HUES48 (cell line): ENCODE data around the gene KIF3C.
"Not testable (repeated sequence)": the region's sequence is repeated elsewhere in the genome, so short reads cannot be mapped to it uniquely, and the experiment has no call there.

Experiments used
- H3K27ac ChIP-seq: one replicate; pipeline ENCODE4 v1.7.0; 2013; ENCODE audit warnings: low read depth, low read length, inconsistent platforms
- H3K27me3 ChIP-seq: 2 replicates; pipeline ENCODE4 v1.6.1; 2013; ENCODE audit warnings: mild to moderate bottlenecking, low read length; ENCODE audit not compliant: control insufficient read depth, insufficient read depth
- H3K36me3 ChIP-seq: 2 replicates; pipeline ENCODE4 v1.6.1; 2013; ENCODE audit warnings: low read length; ENCODE audit not compliant: control insufficient read depth, insufficient read depth
- H3K4me1 ChIP-seq: 2 replicates; pipeline ENCODE4 v1.6.1; 2013; ENCODE audit warnings: mild to moderate bottlenecking, low read length; ENCODE audit not compliant: control insufficient read depth, insufficient read depth
- H3K4me3 ChIP-seq: 2 replicates; pipeline ENCODE4 v1.5.1; 2013; ENCODE audit warnings: mild to moderate bottlenecking, low read depth, low read length
- H3K9ac ChIP-seq: 2 replicates; pipeline ENCODE4 v1.6.1; 2013; ENCODE audit warnings: mild to moderate bottlenecking, low read depth, low read length, moderate library complexity
- H3K9me3 ChIP-seq: 2 replicates; pipeline ENCODE4 v1.6.1; 2013; ENCODE audit warnings: low read length; ENCODE audit not compliant: control insufficient read depth, insufficient read depth

Gene KIF3C

GRCh38 chr2:25998816-25999383 is 16.6 kb upstream of the KIF3C start:
- not testable (repeated sequence) for H3K4me3 ChIP-seq, H3K9me3 ChIP-seq, H3K27me3 ChIP-seq, H3K27ac ChIP-seq, H3K4me1 ChIP-seq, H3K36me3 ChIP-seq, H3K9ac ChIP-seq

GRCh38 chr2:25996844-25997243 is 14.5 kb upstream of the KIF3C start:
- Histone ChIP-seq H3K27ac (no peak overlapping the region), H3K9ac (no peak overlapping the region), H3K36me3 (no peaks in the 10 kb centered on the region), H3K9me3 (no peaks in the 10 kb centered on the region), H3K4me1 (0 out of 2 replicates have a peak, but pooled peaks cover 4% of the 10 kb centered on the region), H3K27me3 (no peaks in the 10 kb centered on the region), H3K4me3 (no peak overlapping the region)

GRCh38 chr2:25994509-25994908 is 12.2 kb upstream of the KIF3C start:
- Histone ChIP-seq H3K9ac (no peak overlapping the region), H3K4me3 (no peak overlapping the region), H3K9me3 (no peaks in the 10 kb centered on the region), H3K27me3 (no peaks in the 10 kb centered on the region), H3K27ac (no peak overlapping the region), H3K4me1 (0 out of 2 replicates have a peak, but pooled peaks cover 4% of the 10 kb centered on the region), H3K36me3 (no peaks in the 10 kb centered on the region)

GRCh38 chr2:25993049-25993448 is 10.8 kb upstream of the KIF3C start:
- no peak overlapping the region for H3K27ac ChIP-seq
- H3K9ac ChIP-seq, result no peak overlapping the region
- H3K36me3 ChIP-seq, result no peaks in the 10 kb centered on the region
- no peaks in the 10 kb centered on the region for H3K9me3 ChIP-seq
- H3K4me1 ChIP-seq, result 0 out of 2 replicates have a peak, but pooled peaks cover 4% of the 10 kb centered on the region
- no peak overlapping the region for H3K4me3 ChIP-seq
- no peaks in the 10 kb centered on the region for H3K27me3 ChIP-seq

- Histone ChIP-seq H3K9ac (no peak overlapping the region), H3K4me3 (no peak overlapping the region), H3K9me3 (no peaks in the 10 kb centered on the region), H3K27me3 (no peaks in the 10 kb centered on the region), H3K4me1 (0 out of 2 replicates have a peak, but pooled peaks cover under 1% of the 10 kb centered on the region), H3K36me3 (no peaks in the 10 kb centered on the region), H3K27ac (no peak overlapping the region)
Observed at GRCh38 chr2:25992556-25992955, 10.3 kb upstream of the KIF3C start.

GRCh38 chr2:25991965-25992364 is 9.7 kb upstream of the KIF3C start:
- Histone ChIP-seq H3K36me3 (no peaks in the 10 kb centered on the region), H3K27me3 (no peaks in the 10 kb centered on the region), H3K4me3 (no peak overlapping the region), H3K27ac (no peak overlapping the region), H3K9me3 (no peaks in the 10 kb centered on the region), H3K9ac (no peak overlapping the region), H3K4me1 (no peaks in the 10 kb centered on the region)

GRCh38 chr2:25989154-25989553 is 6.9 kb upstream of the KIF3C start:
- no peak overlapping the region for H3K9ac ChIP-seq
- no peaks in the 10 kb centered on the region for H3K4me1 ChIP-seq
- no peaks in the 10 kb centered on the region for H3K9me3 ChIP-seq
- no peak overlapping the region for H3K4me3 ChIP-seq
- no peaks in the 10 kb centered on the region for H3K36me3 ChIP-seq
- no peak overlapping the region for H3K27ac ChIP-seq
- no peaks in the 10 kb centered on the region for H3K27me3 ChIP-seq

GRCh38 chr2:25988134-25988533 is 5.8 kb upstream of the KIF3C start:
- Histone ChIP-seq H3K27me3 (no peaks in the 10 kb centered on the region), H3K27ac (no peak overlapping the region), H3K9ac (no peak overlapping the region), H3K9me3 (no peaks in the 10 kb centered on the region), H3K4me1 (peaks cover 5% of the 10 kb centered on the region), H3K36me3 (no peaks in the 10 kb centered on the region), H3K4me3 (no peak overlapping the region)

GRCh38 chr2:25983735-25984134 is 1.4 kb upstream of the KIF3C start:
- Histone ChIP-seq H3K9me3 (no peaks in the 10 kb centered on the region), H3K4me3 (no peak overlapping the region), H3K4me1 (peaks cover 23% of the 10 kb centered on the region), H3K9ac (no peak overlapping the region), H3K36me3 (peaks cover 16% of the 10 kb centered on the region), H3K27me3 (no peaks in the 10 kb centered on the region), H3K27ac (no peak overlapping the region)

GRCh38 chr2:25982968-25983280 is 627 bp upstream of the KIF3C start:
- Histone ChIP-seq H3K9ac (peak overlapping the region; percentile 65), H3K4me3 (peak overlapping the region; percentile 76), H3K27me3 (no peaks in the 10 kb centered on the region), H3K36me3 (peaks cover 24% of the 10 kb centered on the region), H3K4me1 (peaks cover 27% of the 10 kb centered on the region), H3K27ac (peak overlapping the region; percentile 91), H3K9me3 (no peaks in the 10 kb centered on the region)

- H3K27ac ChIP-seq, result peak overlapping the region; percentile 91
- H3K27me3 ChIP-seq, result no peaks in the 10 kb centered on the region
- peak overlapping the region; percentile 57 for H3K9ac ChIP-seq
- peak overlapping the region; percentile 76 for H3K4me3 ChIP-seq
- peaks cover 30% of the 10 kb centered on the region for H3K36me3 ChIP-seq
- no peaks in the 10 kb centered on the region for H3K9me3 ChIP-seq
- H3K4me1 ChIP-seq, result peaks cover 33% of the 10 kb centered on the region
Observed at GRCh38 chr2:25981596-25982272, 563 bp downstream of the KIF3C start.
